Hepatocyte (in vitro differentiated cells): ENCODE measurements around the gene CHTOP. TPM values are rescaled to one million over a fixed set of nuclear protein-coding genes. Genes with fewer than 3 reads are reported as not detected.

Source experiments
- DNase-seq: peaks from one replicate; pipeline ENCODE4 v3.0.0-alpha.2; 2016; ENCODE audit warnings: low spot score
- H2AFZ ChIP-seq: fragments of 200-600 bp; sonication (generic); 2 replicates; pipeline ENCODE4 v1.6.0; 2016; ENCODE audit warnings: antibody characterized with exemption, mild to moderate bottlenecking
- H3K27ac ChIP-seq: fragments of 200-600 bp; sonication (generic); 2 replicates; pipeline ENCODE4 v1.5.1; 2016; ENCODE audit warnings: mild to moderate bottlenecking
- H3K27me3 ChIP-seq: fragments of 200-600 bp; sonication (generic); 2 replicates; pipeline ENCODE4 v1.6.1; 2016
- H3K36me3 ChIP-seq: fragments of 200-600 bp; sonication (generic); replicated peaks from 2 replicates; pipeline ENCODE4 v1.5.1; 2016; ENCODE audit warnings: low read depth; ENCODE audit not compliant: insufficient read depth
- H3K4me1 ChIP-seq: fragments of 200-600 bp; sonication (generic); 2 replicates; pipeline ENCODE4 v1.5.1; 2016; ENCODE audit warnings: mild to moderate bottlenecking, moderate library complexity; ENCODE audit not compliant: insufficient read depth
- H3K4me2 ChIP-seq: fragments of 200-600 bp; sonication (generic); 2 replicates; pipeline ENCODE4 v1.6.0; 2016
- H3K4me3 ChIP-seq: fragments of 200-600 bp; sonication (generic); 2 replicates; pipeline ENCODE4 v1.5.1; 2016; ENCODE audit warnings: mild to moderate bottlenecking
- H3K79me2 ChIP-seq: fragments of 200-600 bp; sonication (generic); 2 replicates; pipeline ENCODE4 v1.6.0; 2017; ENCODE audit warnings: mild to moderate bottlenecking
- H3K9me2 ChIP-seq: fragments of 200-600 bp; sonication (generic); replicated peaks from 2 replicates; pipeline ENCODE4 v1.6.0; 2017; ENCODE audit warnings: mild to moderate bottlenecking; ENCODE audit not compliant: insufficient read depth
- H3K9me3 ChIP-seq: fragments of 200-600 bp; sonication (generic); 2 replicates; pipeline ENCODE4 v1.5.1; 2016; ENCODE audit warnings: low read depth, mild to moderate bottlenecking
- H4K20me1 ChIP-seq: fragments of 200-600 bp; sonication (generic); 2 replicates; pipeline ENCODE4 v1.6.0; 2016; ENCODE audit warnings: mild to moderate bottlenecking; ENCODE audit not compliant: insufficient read depth, poor library complexity, severe bottlenecking
- CTCF ChIP-seq: fragments of 200-600 bp; sonication (generic); IDR thresholded peaks from 2 replicates; pipeline ENCODE4 v1.5.1; 2016; ENCODE audit warnings: antibody characterized with exemption, mild to moderate bottlenecking; ENCODE audit not compliant: poor library complexity
- EZH2 ChIP-seq: fragments of 200-600 bp; sonication (generic); IDR thresholded peaks from 2 replicates; pipeline ENCODE4 v1.6.1; 2016; ENCODE audit warnings: antibody characterized with exemption, mild to moderate bottlenecking, borderline replicate concordance
- EZH2phosphoT487 ChIP-seq: fragments of 200-600 bp; sonication (generic); IDR thresholded peaks from one replicate; pipeline ENCODE4 v1.6.1; 2018; ENCODE audit warnings: antibody characterized with exemption, mild to moderate bottlenecking, low read depth, moderate library complexity; ENCODE audit not compliant: unreplicated experiment, severe bottlenecking
- WGBS: methylation state at CpG from one replicate; pipeline ENCODE4 v1.1.6; 2016; ENCODE audit warnings: low lambda C conversion rate; ENCODE audit errors: missing lambda C conversion rate; 5-methylcytosine and 5-hydroxymethylcytosine counted together
- polyA plus RNA-seq: library from polyadenylated mRNA; unstranded; fragments of >200 nt; fragmentation: Nextera tagmentation; extraction: Ambion mirVana; gene quantifications from 2 replicates; pipeline ENCODE4 v1.2.1, GENCODE V29; 2016
- total RNA-seq: library from RNA; depleted of rRNA; stranded (reverse); fragments of >200 nt; gene quantifications from 2 replicates; pipeline ENCODE4 v1.2.3, GENCODE V29; 2014

The CHTOP gene
- total and polyA plus RNA-seq, 2 experiments from 2014 or later, result 50.7 to 65.5 TPM

DNA sequence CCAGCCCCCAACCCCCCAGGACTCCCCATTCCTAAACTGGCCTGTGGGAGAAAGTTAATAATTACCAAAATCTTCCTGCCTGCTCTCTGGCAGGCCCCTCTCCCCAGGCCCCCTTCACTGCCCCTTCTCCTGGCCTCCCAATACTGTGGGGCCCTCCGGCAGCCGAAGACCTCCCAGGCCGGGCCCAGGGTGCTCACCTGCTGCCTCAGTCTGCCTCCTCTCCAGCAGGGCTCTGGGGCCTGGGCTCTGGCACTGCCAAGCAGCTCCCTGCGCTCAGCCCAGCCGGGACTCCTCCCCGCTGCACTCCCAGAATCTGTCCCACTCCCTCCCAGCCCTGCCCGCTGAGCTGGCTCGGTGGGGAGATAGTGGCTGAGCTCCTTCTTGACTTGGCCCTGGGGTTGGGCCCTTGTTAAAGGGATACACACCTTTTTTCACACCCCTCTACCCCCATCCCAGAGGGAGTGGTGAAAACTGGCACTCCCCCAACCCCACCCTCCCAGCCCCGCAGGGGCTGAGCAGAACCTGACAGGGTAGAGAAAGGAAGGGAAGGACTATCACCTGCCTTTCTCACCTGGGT is 21.0 kb upstream of the CHTOP start, which contains the start of gene S100A16:
Gene S100A16, minus strand, starts transcription at position 383 of the 577 bp plus-strand sequence. CDS start 4,986 bp downstream, outside the sequence.
- H3K4me2 ChIP-seq, result peak within 1 kb of the TSS; percentile 76
- H4K20me1 ChIP-seq, result no peaks in the 10 kb centered on the region
- H3K4me3 ChIP-seq, result peak within 1 kb of the TSS; percentile 10
- peak; percentile 82 for DNase-seq
- no peaks in the 10 kb centered on the region for H3K9me3 ChIP-seq
- peaks cover 55% of the 10 kb centered on the region for H3K4me1 ChIP-seq
- H3K79me2 ChIP-seq, result peaks cover 34% of the 10 kb centered on the region
- H3K27me3 ChIP-seq, result no peaks in the 10 kb centered on the region
- no peaks in the 10 kb centered on the region for H3K36me3 ChIP-seq
- 19% methylated on average over 9 of the region's 9 CpGs for WGBS
- no peak for TF ChIP-seq CTCF
- TF ChIP-seq EZH2, result no peak
- no peaks in the 10 kb centered on the region for H3K9me2 ChIP-seq
- H2AFZ ChIP-seq, result peak within 1 kb of the TSS; percentile 43
- peak within 1 kb of the TSS; percentile 90 for H3K27ac ChIP-seq

DNA sequence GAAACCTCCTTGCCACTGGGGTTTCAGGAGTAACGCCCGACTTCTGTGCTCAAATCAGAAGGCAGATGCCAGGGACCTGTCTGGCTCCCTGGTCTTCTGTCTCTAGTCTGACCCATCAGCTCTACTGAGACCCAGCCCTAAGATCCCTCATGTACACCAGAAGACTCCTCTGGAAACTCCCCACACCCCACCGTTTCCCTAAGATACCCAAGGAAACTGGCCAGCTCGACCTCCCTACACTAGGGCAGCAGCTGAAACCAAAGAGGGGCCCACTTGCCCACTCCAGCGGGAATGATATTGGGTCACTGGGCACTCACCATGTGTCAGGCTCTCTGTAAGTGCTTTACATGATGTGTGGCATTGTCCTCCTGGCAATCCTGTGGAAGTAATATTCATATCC is 20.5 kb upstream of the CHTOP start:
- H3K79me2 ChIP-seq, result peaks cover 33% of the 10 kb centered on the region
- H3K27me3 ChIP-seq, result no peaks in the 10 kb centered on the region
- H3K9me2 ChIP-seq, result no peaks in the 10 kb centered on the region
- H2AFZ ChIP-seq, result peak overlapping the region; percentile 43
- H4K20me1 ChIP-seq, result no peaks in the 10 kb centered on the region
- H3K36me3 ChIP-seq, result no peaks in the 10 kb centered on the region
- H3K4me2 ChIP-seq, result peak overlapping the region; percentile 76
- TF ChIP-seq CTCF (no peak), EZH2phosphoT487 (no peak), EZH2 (no peak)
- DNase-seq, result no peak
- no peak overlapping the region for H3K4me3 ChIP-seq
- WGBS, result 74% methylated on average over 5 of the region's 5 CpGs
- H3K4me1 ChIP-seq, result peaks cover 52% of the 10 kb centered on the region
- no peaks in the 10 kb centered on the region for H3K9me3 ChIP-seq
- H3K27ac ChIP-seq, result peak overlapping the region; percentile 90

- no peak for TF ChIP-seq EZH2phosphoT487
- H3K27me3 ChIP-seq, result no peaks in the 10 kb centered on the region
- no peaks in the 10 kb centered on the region for H4K20me1 ChIP-seq
- peak overlapping the region; percentile 76 for H3K4me2 ChIP-seq
- H3K79me2 ChIP-seq, result peaks cover 32% of the 10 kb centered on the region
- no peak overlapping the region for H3K4me3 ChIP-seq
- H3K4me1 ChIP-seq, result peaks cover 45% of the 10 kb centered on the region
- H3K36me3 ChIP-seq, result no peaks in the 10 kb centered on the region
- WGBS, result 79% methylated on average over 2 of the region's 2 CpGs
- no peaks in the 10 kb centered on the region for H3K9me2 ChIP-seq
- peak overlapping the region; percentile 90 for H3K27ac ChIP-seq
- no peak for DNase-seq
- no peak overlapping the region for H2AFZ ChIP-seq
- no peaks in the 10 kb centered on the region for H3K9me3 ChIP-seq
Observed at GRCh38 chr1:153614189-153614900, 19.5 kb upstream of the CHTOP start.

GRCh38 chr1:153614906-153615305 is 19.0 kb upstream of the CHTOP start:
- Histone ChIP-seq H3K9me2 (no peaks in the 10 kb centered on the region), H3K4me1 (peaks cover 40% of the 10 kb centered on the region), H3K4me2 (peak overlapping the region; percentile 76), H3K79me2 (peaks cover 32% of the 10 kb centered on the region), H4K20me1 (no peaks in the 10 kb centered on the region), H3K27me3 (no peaks in the 10 kb centered on the region), H2AFZ (no peak overlapping the region), H3K27ac (no peak overlapping the region), H3K36me3 (no peaks in the 10 kb centered on the region), H3K4me3 (no peak overlapping the region), H3K9me3 (no peaks in the 10 kb centered on the region)
- no peak for DNase-seq
- 94% methylated on average over 7 of the region's 7 CpGs for WGBS
- TF ChIP-seq CTCF (no peak), EZH2phosphoT487 (no peak), EZH2 (no peak)
